Measurements from ENCODE around the gene KMT2C.

The KMT2C gene

GRCh38 chr7:152108359-152108758 is 327.4 kb downstream of the KMT2C start:
- no peak for DNase-seq (ENCODE audit: low read depth in 3 of 3)

DNA sequence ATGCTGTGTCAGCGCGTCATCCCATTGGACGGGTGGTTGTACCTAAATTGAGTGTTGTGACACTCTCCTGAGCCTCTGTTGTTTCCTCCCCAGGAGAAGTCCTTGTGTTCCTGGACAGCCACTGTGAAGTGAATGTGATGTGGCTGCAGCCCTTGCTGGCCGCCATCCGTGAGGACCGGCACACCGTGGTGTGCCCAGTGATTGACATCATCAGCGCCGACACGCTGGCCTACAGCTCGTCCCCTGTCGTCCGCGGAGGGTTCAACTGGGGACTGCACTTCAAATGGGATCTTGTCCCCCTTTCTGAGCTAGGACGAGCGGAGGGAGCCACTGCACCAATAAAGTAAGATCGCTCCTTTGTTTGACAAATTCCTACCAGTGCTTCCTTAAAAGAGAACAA is 327.9 kb downstream of the KMT2C start:
- DNase-seq (ENCODE audit: low read depth in 3 of 3): no peak

DNA sequence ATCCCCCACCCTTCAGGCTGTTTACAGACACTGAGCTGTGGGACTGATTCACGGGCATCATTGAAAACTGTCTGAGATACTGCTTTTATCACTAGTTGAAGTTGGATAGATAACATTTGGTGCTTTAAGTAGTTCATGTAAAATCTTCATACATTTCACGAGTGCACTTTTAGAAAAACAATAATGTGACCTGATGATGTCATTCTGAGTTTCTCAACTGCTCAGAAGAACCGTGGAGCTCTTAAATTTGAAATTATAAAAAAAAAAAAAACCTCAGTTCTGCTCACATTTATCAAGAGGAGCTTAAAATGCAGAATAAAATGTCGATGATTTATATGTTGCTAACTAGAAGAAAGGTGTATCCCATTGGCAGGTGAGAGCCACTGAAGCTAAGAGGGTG is 328.8 kb downstream of the KMT2C start:
- DNase-seq (ENCODE audit: low read depth in 3 of 3): no peak

DNA sequence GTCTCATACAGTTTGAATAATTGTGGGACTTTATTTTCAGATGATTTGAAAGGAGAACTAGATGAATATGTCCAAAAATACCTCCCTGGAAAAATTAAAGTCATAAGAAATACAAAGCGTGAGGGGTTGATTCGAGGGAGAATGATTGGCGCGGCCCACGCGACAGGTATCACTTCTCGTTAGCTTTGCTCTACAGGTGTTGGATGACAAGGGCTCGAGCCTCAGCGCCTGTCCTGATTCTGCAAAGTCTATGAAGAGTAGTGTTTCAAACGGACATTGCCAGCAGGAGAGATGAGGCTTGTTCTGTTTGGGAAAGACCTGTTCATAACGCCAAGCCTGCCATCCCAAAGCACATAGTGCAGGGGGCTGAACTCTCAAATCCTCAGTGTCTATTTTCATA is 330.6 kb downstream of the KMT2C start:
- DNase-seq (ENCODE audit: low read depth in 3 of 3): no peak

GRCh38 chr7:152103691-152104090 is 332.1 kb downstream of the KMT2C start:
- DNase-seq (ENCODE audit: low read depth in 3 of 3): no peak

GRCh38 chr7:152103066-152103465 is 332.7 kb downstream of the KMT2C start:
- no peak for DNase-seq (ENCODE audit: low read depth in 3 of 3)

- no peak for DNase-seq (ENCODE audit: low read depth in 3 of 3)
Measured at GRCh38 chr7:152097330-152097729, 338.5 kb downstream of the KMT2C start.

GRCh38 chr7:152095771-152096170 is 340.0 kb downstream of the KMT2C start:
- no peak for DNase-seq (ENCODE audit: low read depth in 3 of 3)

- no peak for DNase-seq (ENCODE audit: low read depth in 3 of 3)
Measured at GRCh38 chr7:152093717-152094116, 342.1 kb downstream of the KMT2C start.

- DNase-seq (ENCODE audit: low read depth in 3 of 3): no peak
Measured at GRCh38 chr7:152090747-152091146, 345.1 kb downstream of the KMT2C start.

DNA sequence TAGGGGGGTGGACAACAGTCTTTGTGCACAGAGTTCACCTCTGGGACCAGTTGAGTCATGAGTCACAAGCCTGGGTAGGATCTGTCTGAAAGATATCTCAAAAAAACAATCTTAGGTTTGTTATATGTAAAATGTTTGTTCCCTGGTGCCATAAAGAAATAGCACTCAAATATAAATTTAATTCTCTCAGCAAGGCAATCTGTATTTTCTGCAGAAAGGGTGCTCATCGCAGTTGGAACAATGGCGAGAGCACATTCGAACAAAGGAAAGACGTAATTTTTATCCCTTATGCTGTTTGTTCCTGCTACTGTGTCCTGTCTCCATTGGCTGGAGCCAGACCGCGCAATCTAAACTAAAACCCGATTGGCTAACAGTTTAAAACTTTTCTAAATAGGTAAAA is 346.6 kb downstream of the KMT2C start:
- DNase-seq (ENCODE audit: low read depth in 3 of 3): no peak

GRCh38 chr7:152086513-152086912 is 349.3 kb downstream of the KMT2C start:
- no peak for DNase-seq (ENCODE audit: low read depth in 3 of 3)

GRCh38 chr7:152085131-152085530 is 350.7 kb downstream of the KMT2C start:
- no peak for DNase-seq (ENCODE audit: low read depth in 3 of 3)

Measured in stimulated activated CD4-positive, alpha-beta T cell treated with anti-CD3 and anti-CD28 coated beads, TNF-alpha, amount 100 ng/mL, for 24 hours (primary cell).